ENCODE results near the gene TAPT1.

TAPT1 gene

GRCh38 chr4:16139066-16139945, 87.0 kb downstream of the TAPT1 start:
- no peak for DNase-seq (ENCODE audit: low read depth, low spot score)

GRCh38 chr4:16136827-16137226, 89.4 kb downstream of the TAPT1 start:
- DNase-seq (ENCODE audit: low read depth, low spot score), result no peak

GRCh38 chr4:16136311-16136710, 90.0 kb downstream of the TAPT1 start:
- no peak for DNase-seq (ENCODE audit: low read depth, low spot score)

GRCh38 chr4:16133406-16133805, 92.9 kb downstream of the TAPT1 start:
- no peak for DNase-seq (ENCODE audit: low read depth, low spot score)

GRCh38 chr4:16131293-16131692, 95.0 kb downstream of the TAPT1 start:
- DNase-seq (ENCODE audit: low read depth, low spot score), result no peak

- DNase-seq (ENCODE audit: low read depth, low spot score), result no peak
These were observed 96.9 kb downstream of the TAPT1 start for GRCh38 chr4:16129336-16129735.

GRCh38 chr4:16126714-16127113, 99.6 kb downstream of the TAPT1 start:
- DNase-seq (ENCODE audit: low read depth, low spot score), result no peak

- no peak for DNase-seq (ENCODE audit: low read depth, low spot score)
These were observed 100.5 kb downstream of the TAPT1 start for GRCh38 chr4:16125571-16126445.

GRCh38 chr4:16124232-16124631, 102.0 kb downstream of the TAPT1 start:
- no peak for DNase-seq (ENCODE audit: low read depth, low spot score)

- DNase-seq (ENCODE audit: low read depth, low spot score), result no peak
These were observed 102.8 kb downstream of the TAPT1 start for GRCh38 chr4:16123356-16124084.

GRCh38 chr4:16122784-16123183, 103.5 kb downstream of the TAPT1 start:
- no peak for DNase-seq (ENCODE audit: low read depth, low spot score)

GRCh38 chr4:16122308-16122711, 104.0 kb downstream of the TAPT1 start:
- no peak for DNase-seq (ENCODE audit: low read depth, low spot score)

GRCh38 chr4:16120720-16121119, 105.6 kb downstream of the TAPT1 start:
- peak; percentile 5 for DNase-seq (ENCODE audit: low read depth, low spot score)

GRCh38 chr4:16119981-16120380, 106.3 kb downstream of the TAPT1 start:
- DNase-seq (ENCODE audit: low read depth, low spot score), result no peak

- DNase-seq (ENCODE audit: low read depth, low spot score), result no peak
These were observed 108.2 kb downstream of the TAPT1 start for GRCh38 chr4:16118090-16118489.

GRCh38 chr4:16117164-16117563, 109.1 kb downstream of the TAPT1 start:
- DNase-seq (ENCODE audit: low read depth, low spot score), result no peak

- no peak for DNase-seq (ENCODE audit: low read depth, low spot score)
These were observed 109.7 kb downstream of the TAPT1 start for GRCh38 chr4:16116493-16116990.

- DNase-seq (ENCODE audit: low read depth, low spot score), result no peak
These were observed 110.3 kb downstream of the TAPT1 start for GRCh38 chr4:16116019-16116418.

GRCh38 chr4:16114546-16114945, 111.7 kb downstream of the TAPT1 start:
- no peak for DNase-seq (ENCODE audit: low read depth, low spot score)

GRCh38 chr4:16113741-16114140, 112.5 kb downstream of the TAPT1 start:
- no peak for DNase-seq (ENCODE audit: low read depth, low spot score)

GRCh38 chr4:16111533-16111932, 114.7 kb downstream of the TAPT1 start:
- no peak for DNase-seq (ENCODE audit: low read depth, low spot score)

All from iPS DF 19.7 (cell line).